Epithelial cell of umbilical artery (primary cell): ENCODE results near the gene SEC14L1. TPM values are rescaled to one million over a fixed set of nuclear protein-coding genes. Genes with fewer than 3 reads are reported as not detected.

Experiments used
- total RNA-seq: library from RNA; depleted of rRNA; stranded (reverse); fragments of >200 nt; gene quantifications from 2 replicates; pipeline ENCODE4 v1.2.3, GENCODE V29; 2014

Gene SEC14L1
- 291 and 334 TPM in 2 replicates for total RNA-seq

GRCh38 chr17:77140878-77141767 is at the start of gene SEC14L1:
Gene SEC14L1, plus strand, starts transcription at chr17:77140969. Its CDS starts 2,628 bp downstream, at chr17:77143597.

